NCI-H2227 treated with DMSO at 0.1 percent for 48 hours (cell line): ENCODE data around the gene PRKAA1.

Experiments
- DNase-seq: peaks from one replicate; lab custom pipeline; 2025; lab: John Stamatoyannopoulos, UW

Gene PRKAA1

GRCh38 chr5:40798012-40798800, at the start of gene PRKAA1:
TSS of gene PRKAA1 (minus strand) at chr5:40798374. CDS start at chr5:40798189, 185 bp downstream.
- peak; percentile 92 for DNase-seq

GRCh38 chr5:40847525-40847924, 49.4 kb upstream of the PRKAA1 start:
- DNase-seq: no peak

GRCh38 chr5:40846371-40846770, 48.2 kb upstream of the PRKAA1 start:
- no peak for DNase-seq

GRCh38 chr5:40844565-40844964, 46.4 kb upstream of the PRKAA1 start:
- no peak for DNase-seq

- DNase-seq: no peak
Observed at GRCh38 chr5:40842351-40842750, 44.2 kb upstream of the PRKAA1 start.

GRCh38 chr5:40841068-40841805, 43.1 kb upstream of the PRKAA1 start, which contains the start of gene CARD6:
TSS of gene CARD6 (plus strand) at chr5:40841367. CDS start at chr5:40841383, 16 bp downstream.
- no peak for DNase-seq

- DNase-seq: no peak
Observed at GRCh38 chr5:40838086-40838485, 39.9 kb upstream of the PRKAA1 start.

GRCh38 chr5:40834849-40835787, 36.9 kb upstream of the PRKAA1 start, which contains the start of gene RPL37:
TSS of gene RPL37 (minus strand) at chr5:40835222. CDS start at chr5:40835185, 37 bp downstream.
- DNase-seq: peak; percentile 99

- DNase-seq: peak; percentile 65
Observed at GRCh38 chr5:40834391-40834848, 36.2 kb upstream of the PRKAA1 start.

- no peak for DNase-seq
Observed at GRCh38 chr5:40833712-40834229, 35.6 kb upstream of the PRKAA1 start.

GRCh38 chr5:40832345-40832744, 34.2 kb upstream of the PRKAA1 start:
- no peak for DNase-seq

- no peak for DNase-seq
Observed at GRCh38 chr5:40831346-40832210, 33.4 kb upstream of the PRKAA1 start.

GRCh38 chr5:40829748-40830533, 31.8 kb upstream of the PRKAA1 start:
- no peak for DNase-seq

- DNase-seq: no peak
Observed at GRCh38 chr5:40828690-40829661, 30.8 kb upstream of the PRKAA1 start.

GRCh38 chr5:40828021-40828631, 30.0 kb upstream of the PRKAA1 start:
- no peak for DNase-seq

- no peak for DNase-seq
Observed at GRCh38 chr5:40827188-40827977, 29.2 kb upstream of the PRKAA1 start.

GRCh38 chr5:40826489-40827187, 28.5 kb upstream of the PRKAA1 start:
- no peak for DNase-seq
